Measurements from ENCODE around the gene TMEM232. TPM values are rescaled to one million over a fixed set of nuclear protein-coding genes. Genes with fewer than 3 reads are reported as not detected.
"Not testable (repeated sequence)": the region's sequence is repeated elsewhere in the genome, so short reads cannot be mapped to it uniquely, and the experiment has no call there.

The TMEM232 gene
- total RNA-seq, 1 donor = 1.4 TPM

- H2AFZ ChIP-seq (ENCODE audit: low read length) = no peak overlapping the region
- H3K27ac ChIP-seq (ENCODE audit: low read depth, low read length) = no peak overlapping the region
Measured at GRCh38 chr5:110687485-110687884, 39.0 kb downstream of the TMEM232 start.

GRCh38 chr5:110686270-110686669 lies 40.2 kb downstream of the TMEM232 start:
- H3K9me3 ChIP-seq (ENCODE audit: low read depth, low read length) = no peaks in the 10 kb centered on the region
- no peak overlapping the region for H3K4me3 ChIP-seq (ENCODE audit: insufficient read depth, low read length)
- H3K27ac ChIP-seq (ENCODE audit: low read depth, low read length) = no peak overlapping the region
- no peak for DNase-seq (ENCODE audit: insufficient read length, low spot score, missing footprints)
- no peaks in the 10 kb centered on the region for H3K36me3 ChIP-seq (ENCODE audit: insufficient read depth, low read length)
- no peaks in the 10 kb centered on the region for H3K27me3 ChIP-seq (ENCODE audit: insufficient read depth, low read length)
- H2AFZ ChIP-seq (ENCODE audit: low read length) = no peak overlapping the region
- H3K4me1 ChIP-seq (ENCODE audit: insufficient read depth, low read length) = no peaks in the 10 kb centered on the region
- H3K79me2 ChIP-seq (ENCODE audit: insufficient read depth, low read length) = no peaks in the 10 kb centered on the region
- no peak for TF ChIP-seq CTCF (IDR thresholded peaks at IDR 0.05; ENCODE audit: extremely low read depth, low read depth, low read length)
- H4K20me1 ChIP-seq (ENCODE audit: insufficient read depth, low read length) = no peaks in the 10 kb centered on the region
- no peak overlapping the region for H3K4me2 ChIP-seq (ENCODE audit: insufficient read depth, low read length)

More at GRCh38 chr5:110687485-110687884, 39.0 kb downstream of the TMEM232 start:
- DNase-seq (ENCODE audit: insufficient read length, low spot score, missing footprints) = no peak
- no peak for TF ChIP-seq CTCF (IDR thresholded peaks at IDR 0.05; ENCODE audit: extremely low read depth, low read depth, low read length)
- H3K9me3 ChIP-seq (ENCODE audit: low read depth, low read length) = no peaks in the 10 kb centered on the region
- H3K4me3 ChIP-seq (ENCODE audit: insufficient read depth, low read length) = no peak overlapping the region
- no peaks in the 10 kb centered on the region for H3K27me3 ChIP-seq (ENCODE audit: insufficient read depth, low read length)
- no peak overlapping the region for H3K4me2 ChIP-seq (ENCODE audit: insufficient read depth, low read length)
- no peaks in the 10 kb centered on the region for H4K20me1 ChIP-seq (ENCODE audit: insufficient read depth, low read length)
- no peaks in the 10 kb centered on the region for H3K79me2 ChIP-seq (ENCODE audit: insufficient read depth, low read length)
- no peaks in the 10 kb centered on the region for H3K36me3 ChIP-seq (ENCODE audit: insufficient read depth, low read length)
- no peaks in the 10 kb centered on the region for H3K4me1 ChIP-seq (ENCODE audit: insufficient read depth, low read length)

- Histone ChIP-seq H3K79me2 (ENCODE audit: insufficient read depth, low read length) (no peaks in the 10 kb centered on the region), H3K4me3 (ENCODE audit: insufficient read depth, low read length) (no peak overlapping the region), H3K27me3 (ENCODE audit: insufficient read depth, low read length) (no peaks in the 10 kb centered on the region), H3K27ac (ENCODE audit: low read depth, low read length) (no peak overlapping the region), H3K36me3 (ENCODE audit: insufficient read depth, low read length) (no peaks in the 10 kb centered on the region), H3K9me3 (ENCODE audit: low read depth, low read length) (no peaks in the 10 kb centered on the region), H4K20me1 (ENCODE audit: insufficient read depth, low read length) (no peaks in the 10 kb centered on the region), H3K4me1 (ENCODE audit: insufficient read depth, low read length) (no peaks in the 10 kb centered on the region), H3K4me2 (ENCODE audit: insufficient read depth, low read length) (no peak overlapping the region), H2AFZ (ENCODE audit: low read length) (no peak overlapping the region)
- no peak for DNase-seq (ENCODE audit: insufficient read length, low spot score, missing footprints)
- TF ChIP-seq CTCF (IDR thresholded peaks at IDR 0.05; ENCODE audit: extremely low read depth, low read depth, low read length) = no peak
Measured at GRCh38 chr5:110681953-110682352, 44.5 kb downstream of the TMEM232 start.

- no peak for TF ChIP-seq CTCF (IDR thresholded peaks at IDR 0.05; ENCODE audit: extremely low read depth, low read depth, low read length)
Measured at GRCh38 chr5:110681109-110681508, 45.4 kb downstream of the TMEM232 start.

GRCh38 chr5:110676554-110676953 lies 49.9 kb downstream of the TMEM232 start:
- not testable (repeated sequence) for H3K4me2 ChIP-seq (ENCODE audit: insufficient read depth, low read length); H3K4me1 ChIP-seq (ENCODE audit: insufficient read depth, low read length); H3K9me3 ChIP-seq (ENCODE audit: low read depth, low read length); H3K27ac ChIP-seq (ENCODE audit: low read depth, low read length); H3K4me3 ChIP-seq (ENCODE audit: insufficient read depth, low read length); H2AFZ ChIP-seq (ENCODE audit: low read length); DNase-seq (ENCODE audit: insufficient read length, low spot score, missing footprints); H3K27me3 ChIP-seq (ENCODE audit: insufficient read depth, low read length); H3K79me2 ChIP-seq (ENCODE audit: insufficient read depth, low read length); H3K36me3 ChIP-seq (ENCODE audit: insufficient read depth, low read length); H4K20me1 ChIP-seq (ENCODE audit: insufficient read depth, low read length)

More at GRCh38 chr5:110681109-110681508, 45.4 kb downstream of the TMEM232 start:
- H3K27me3 ChIP-seq (ENCODE audit: insufficient read depth, low read length) = no peaks in the 10 kb centered on the region
- no peak overlapping the region for H2AFZ ChIP-seq (ENCODE audit: low read length)
- H3K9me3 ChIP-seq (ENCODE audit: low read depth, low read length) = no peaks in the 10 kb centered on the region
- H3K36me3 ChIP-seq (ENCODE audit: insufficient read depth, low read length) = no peaks in the 10 kb centered on the region
- H3K4me1 ChIP-seq (ENCODE audit: insufficient read depth, low read length) = no peaks in the 10 kb centered on the region
- no peak for DNase-seq (ENCODE audit: insufficient read length, low spot score, missing footprints)
- no peaks in the 10 kb centered on the region for H4K20me1 ChIP-seq (ENCODE audit: insufficient read depth, low read length)
- no peak overlapping the region for H3K4me2 ChIP-seq (ENCODE audit: insufficient read depth, low read length)
- no peaks in the 10 kb centered on the region for H3K79me2 ChIP-seq (ENCODE audit: insufficient read depth, low read length)
- H3K4me3 ChIP-seq (ENCODE audit: insufficient read depth, low read length) = no peak overlapping the region
- H3K27ac ChIP-seq (ENCODE audit: low read depth, low read length) = no peak overlapping the region

Measured in osteoblast (primary cell).